ENCODE data around the gene TMEM204.

DNA sequence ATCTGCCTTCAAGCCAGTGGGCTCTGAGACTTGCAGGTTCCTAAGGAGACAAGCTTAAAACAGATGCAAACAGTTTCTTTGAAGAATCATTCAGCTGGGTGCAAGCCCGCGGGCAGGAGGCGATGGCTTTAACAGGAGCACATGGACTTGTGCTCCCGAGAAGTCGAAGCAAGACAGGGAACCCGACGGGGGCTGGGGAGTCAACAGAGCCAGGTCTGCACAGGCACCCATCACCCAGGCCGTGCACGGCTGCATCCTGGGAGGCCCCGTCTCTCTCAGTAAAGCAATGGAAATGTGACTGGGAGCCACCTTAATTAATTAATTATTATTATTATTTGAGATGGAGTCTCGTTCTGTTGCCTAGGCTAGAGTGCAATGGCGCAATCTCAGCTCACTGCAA is 44.4 kb upstream of the TMEM204 start:
- TF ChIP-seq, protein P1, sequence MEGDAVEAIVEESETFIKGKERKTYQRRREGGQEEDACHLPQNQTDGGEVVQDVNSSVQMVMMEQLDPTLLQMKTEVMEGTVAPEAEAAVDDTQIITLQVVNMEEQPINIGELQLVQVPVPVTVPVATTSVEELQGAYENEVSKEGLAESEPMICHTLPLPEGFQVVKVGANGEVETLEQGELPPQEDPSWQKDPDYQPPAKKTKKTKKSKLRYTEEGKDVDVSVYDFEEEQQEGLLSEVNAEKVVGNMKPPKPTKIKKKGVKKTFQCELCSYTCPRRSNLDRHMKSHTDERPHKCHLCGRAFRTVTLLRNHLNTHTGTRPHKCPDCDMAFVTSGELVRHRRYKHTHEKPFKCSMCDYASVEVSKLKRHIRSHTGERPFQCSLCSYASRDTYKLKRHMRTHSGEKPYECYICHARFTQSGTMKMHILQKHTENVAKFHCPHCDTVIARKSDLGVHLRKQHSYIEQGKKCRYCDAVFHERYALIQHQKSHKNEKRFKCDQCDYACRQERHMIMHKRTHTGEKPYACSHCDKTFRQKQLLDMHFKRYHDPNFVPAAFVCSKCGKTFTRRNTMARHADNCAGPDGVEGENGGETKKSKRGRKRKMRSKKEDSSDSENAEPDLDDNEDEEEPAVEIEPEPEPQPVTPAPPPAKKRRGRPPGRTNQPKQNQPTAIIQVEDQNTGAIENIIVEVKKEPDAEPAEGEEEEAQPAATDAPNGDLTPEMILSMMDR (IDR thresholded peaks at IDR 0.05): no peak
- TF ChIP-seq, protein P2, sequence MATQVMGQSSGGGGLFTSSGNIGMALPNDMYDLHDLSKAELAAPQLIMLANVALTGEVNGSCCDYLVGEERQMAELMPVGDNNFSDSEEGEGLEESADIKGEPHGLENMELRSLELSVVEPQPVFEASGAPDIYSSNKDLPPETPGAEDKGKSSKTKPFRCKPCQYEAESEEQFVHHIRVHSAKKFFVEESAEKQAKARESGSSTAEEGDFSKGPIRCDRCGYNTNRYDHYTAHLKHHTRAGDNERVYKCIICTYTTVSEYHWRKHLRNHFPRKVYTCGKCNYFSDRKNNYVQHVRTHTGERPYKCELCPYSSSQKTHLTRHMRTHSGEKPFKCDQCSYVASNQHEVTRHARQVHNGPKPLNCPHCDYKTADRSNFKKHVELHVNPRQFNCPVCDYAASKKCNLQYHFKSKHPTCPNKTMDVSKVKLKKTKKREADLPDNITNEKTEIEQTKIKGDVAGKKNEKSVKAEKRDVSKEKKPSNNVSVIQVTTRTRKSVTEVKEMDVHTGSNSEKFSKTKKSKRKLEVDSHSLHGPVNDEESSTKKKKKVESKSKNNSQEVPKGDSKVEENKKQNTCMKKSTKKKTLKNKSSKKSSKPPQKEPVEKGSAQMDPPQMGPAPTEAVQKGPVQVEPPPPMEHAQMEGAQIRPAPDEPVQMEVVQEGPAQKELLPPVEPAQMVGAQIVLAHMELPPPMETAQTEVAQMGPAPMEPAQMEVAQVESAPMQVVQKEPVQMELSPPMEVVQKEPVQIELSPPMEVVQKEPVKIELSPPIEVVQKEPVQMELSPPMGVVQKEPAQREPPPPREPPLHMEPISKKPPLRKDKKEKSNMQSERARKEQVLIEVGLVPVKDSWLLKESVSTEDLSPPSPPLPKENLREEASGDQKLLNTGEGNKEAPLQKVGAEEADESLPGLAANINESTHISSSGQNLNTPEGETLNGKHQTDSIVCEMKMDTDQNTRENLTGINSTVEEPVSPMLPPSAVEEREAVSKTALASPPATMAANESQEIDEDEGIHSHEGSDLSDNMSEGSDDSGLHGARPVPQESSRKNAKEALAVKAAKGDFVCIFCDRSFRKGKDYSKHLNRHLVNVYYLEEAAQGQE (IDR thresholded peaks at IDR 0.05; ENCODE audit: low read depth, low read length): no peak
- no peak for TF ChIP-seq JUND (IDR thresholded peaks at IDR 0.05)
